ENCODE measurements around the gene ARHGAP22. TPM values are rescaled to one million over a fixed set of nuclear protein-coding genes. Genes with fewer than 3 reads are reported as not detected.

Gene ARHGAP22
- total and polyA plus RNA-seq, 2 experiments from 2014 or later = 4.8 to 10.7 TPM

DNA sequence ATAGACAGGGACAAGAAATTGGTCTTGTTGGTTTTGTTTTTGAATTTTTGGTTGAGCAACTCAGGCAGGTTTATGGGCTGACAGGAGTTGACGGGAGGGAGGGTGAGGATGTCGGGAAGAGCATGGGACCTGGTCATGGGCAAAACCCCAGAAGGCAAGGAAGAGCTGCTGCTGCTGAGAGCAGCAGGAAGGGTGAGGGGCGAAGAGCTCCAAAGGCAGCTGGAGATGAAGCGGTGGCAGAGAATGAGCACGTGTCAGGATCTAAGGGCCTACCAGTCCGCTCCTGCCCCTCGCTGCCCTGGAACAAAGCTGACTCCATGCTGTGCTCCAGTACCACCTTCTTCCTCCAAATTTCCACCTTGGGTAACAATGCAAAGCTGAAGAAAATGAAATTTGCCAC, 84.3 kb downstream of the ARHGAP22 start:
- H3K9me3 Mint-ChIP-seq = peaks cover 12% of the 10 kb centered on the region; the same call in 2 of the 3 replicates
- Histone ChIP-seq H3K4me2 (no peak overlapping the region), H4K20me1 (replicated peaks; ENCODE audit: insufficient read depth) (peaks cover 3% of the 10 kb centered on the region; the same call in 1 of the 2 replicates), H3K36me3 (ENCODE audit: insufficient read depth) (no peaks in the 10 kb centered on the region), H3K9me2 (ENCODE audit: insufficient read depth) (no peaks in the 10 kb centered on the region), H3K4me1 (ENCODE audit: insufficient read depth) (peaks cover 8% of the 10 kb centered on the region), H3K27me3 (ENCODE audit: insufficient read depth) (peaks cover 3% of the 10 kb centered on the region; the same call in 1 of the 2 replicates), H3K4me3 (no peak overlapping the region), H2AFZ (no peak overlapping the region), H3F3A (replicated peaks; ENCODE audit: low read depth) (0 out of 2 replicates have a peak, but pooled peaks cover 2% of the 10 kb centered on the region), H3K79me2 (replicated peaks; ENCODE audit: insufficient read depth) (peaks cover 53% of the 10 kb centered on the region), H3K27ac (ENCODE audit: low read depth) (no peak overlapping the region)
- H3K36me3 Mint-ChIP-seq (ENCODE audit: low read depth) = peaks cover 10% of the 10 kb centered on the region
- TF ChIP-seq, protein P1, sequence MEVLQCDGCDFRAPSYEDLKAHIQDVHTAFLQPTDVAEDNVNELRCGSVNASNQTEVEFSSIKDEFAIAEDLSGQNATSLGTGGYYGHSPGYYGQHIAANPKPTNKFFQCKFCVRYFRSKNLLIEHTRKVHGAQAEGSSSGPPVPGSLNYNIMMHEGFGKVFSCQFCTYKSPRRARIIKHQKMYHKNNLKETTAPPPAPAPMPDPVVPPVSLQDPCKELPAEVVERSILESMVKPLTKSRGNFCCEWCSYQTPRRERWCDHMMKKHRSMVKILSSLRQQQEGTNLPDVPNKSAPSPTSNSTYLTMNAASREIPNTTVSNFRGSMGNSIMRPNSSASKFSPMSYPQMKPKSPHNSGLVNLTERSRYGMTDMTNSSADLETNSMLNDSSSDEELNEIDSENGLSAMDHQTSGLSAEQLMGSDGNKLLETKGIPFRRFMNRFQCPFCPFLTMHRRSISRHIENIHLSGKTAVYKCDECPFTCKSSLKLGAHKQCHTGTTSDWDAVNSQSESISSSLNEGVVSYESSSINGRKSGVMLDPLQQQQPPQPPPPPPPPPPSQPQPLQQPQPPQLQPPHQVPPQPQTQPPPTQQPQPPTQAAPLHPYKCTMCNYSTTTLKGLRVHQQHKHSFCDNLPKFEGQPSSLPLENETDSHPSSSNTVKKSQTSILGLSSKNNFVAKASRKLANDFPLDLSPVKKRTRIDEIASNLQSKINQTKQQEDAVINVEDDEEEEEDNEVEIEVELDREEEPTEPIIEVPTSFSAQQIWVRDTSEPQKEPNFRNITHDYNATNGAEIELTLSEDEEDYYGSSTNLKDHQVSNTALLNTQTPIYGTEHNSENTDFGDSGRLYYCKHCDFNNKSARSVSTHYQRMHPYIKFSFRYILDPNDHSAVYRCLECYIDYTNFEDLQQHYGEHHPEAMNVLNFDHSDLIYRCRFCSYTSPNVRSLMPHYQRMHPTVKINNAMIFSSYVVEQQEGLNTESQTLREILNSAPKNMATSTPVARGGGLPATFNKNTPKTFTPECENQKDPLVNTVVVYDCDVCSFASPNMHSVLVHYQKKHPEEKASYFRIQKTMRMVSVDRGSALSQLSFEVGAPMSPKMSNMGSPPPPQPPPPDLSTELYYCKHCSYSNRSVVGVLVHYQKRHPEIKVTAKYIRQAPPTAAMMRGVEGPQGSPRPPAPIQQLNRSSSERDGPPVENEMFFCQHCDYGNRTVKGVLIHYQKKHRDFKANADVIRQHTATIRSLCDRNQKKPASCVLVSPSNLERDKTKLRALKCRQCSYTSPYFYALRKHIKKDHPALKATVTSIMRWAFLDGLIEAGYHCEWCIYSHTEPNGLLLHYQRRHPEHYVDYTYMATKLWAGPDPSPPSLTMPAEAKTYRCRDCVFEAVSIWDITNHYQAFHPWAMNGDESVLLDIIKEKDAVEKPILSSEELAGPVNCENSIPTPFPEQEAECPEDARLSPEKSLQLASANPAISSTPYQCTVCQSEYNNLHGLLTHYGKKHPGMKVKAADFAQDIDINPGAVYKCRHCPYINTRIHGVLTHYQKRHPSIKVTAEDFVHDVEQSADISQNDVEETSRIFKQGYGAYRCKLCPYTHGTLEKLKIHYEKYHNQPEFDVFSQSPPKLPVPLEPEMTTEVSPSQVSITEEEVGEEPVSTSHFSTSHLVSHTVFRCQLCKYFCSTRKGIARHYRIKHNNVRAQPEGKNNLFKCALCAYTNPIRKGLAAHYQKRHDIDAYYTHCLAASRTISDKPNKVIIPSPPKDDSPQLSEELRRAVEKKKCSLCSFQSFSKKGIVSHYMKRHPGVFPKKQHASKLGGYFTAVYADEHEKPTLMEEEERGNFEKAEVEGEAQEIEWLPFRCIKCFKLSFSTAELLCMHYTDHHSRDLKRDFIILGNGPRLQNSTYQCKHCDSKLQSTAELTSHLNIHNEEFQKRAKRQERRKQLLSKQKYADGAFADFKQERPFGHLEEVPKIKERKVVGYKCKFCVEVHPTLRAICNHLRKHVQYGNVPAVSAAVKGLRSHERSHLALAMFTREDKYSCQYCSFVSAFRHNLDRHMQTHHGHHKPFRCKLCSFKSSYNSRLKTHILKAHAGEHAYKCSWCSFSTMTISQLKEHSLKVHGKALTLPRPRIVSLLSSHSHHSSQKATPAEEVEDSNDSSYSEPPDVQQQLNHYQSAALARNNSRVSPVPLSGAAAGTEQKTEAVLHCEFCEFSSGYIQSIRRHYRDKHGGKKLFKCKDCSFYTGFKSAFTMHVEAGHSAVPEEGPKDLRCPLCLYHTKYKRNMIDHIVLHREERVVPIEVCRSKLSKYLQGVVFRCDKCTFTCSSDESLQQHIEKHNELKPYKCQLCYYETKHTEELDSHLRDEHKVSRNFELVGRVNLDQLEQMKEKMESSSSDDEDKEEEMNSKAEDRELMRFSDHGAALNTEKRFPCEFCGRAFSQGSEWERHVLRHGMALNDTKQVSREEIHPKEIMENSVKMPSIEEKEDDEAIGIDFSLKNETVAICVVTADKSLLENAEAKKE (CRISPR knock-in tag; IDR thresholded peaks at IDR 0.05) = no peak
- TF ChIP-seq STAT1 (IDR thresholded peaks at IDR 0.05; ENCODE audit: unreplicated experiment) = no peak
- peaks cover 35% of the 10 kb centered on the region for H3K4me1 Mint-ChIP-seq
- ATAC-seq = no peak
- peaks cover 9% of the 10 kb centered on the region for H3K27me3 Mint-ChIP-seq (ENCODE audit: insufficient read depth, low read depth, poor library complexity)
- H3K27ac Mint-ChIP-seq = no peak overlapping the region
- DNase-seq (ENCODE audit: low spot score) = no peak
- H3K4me3 Mint-ChIP-seq = no peak overlapping the region

DNA sequence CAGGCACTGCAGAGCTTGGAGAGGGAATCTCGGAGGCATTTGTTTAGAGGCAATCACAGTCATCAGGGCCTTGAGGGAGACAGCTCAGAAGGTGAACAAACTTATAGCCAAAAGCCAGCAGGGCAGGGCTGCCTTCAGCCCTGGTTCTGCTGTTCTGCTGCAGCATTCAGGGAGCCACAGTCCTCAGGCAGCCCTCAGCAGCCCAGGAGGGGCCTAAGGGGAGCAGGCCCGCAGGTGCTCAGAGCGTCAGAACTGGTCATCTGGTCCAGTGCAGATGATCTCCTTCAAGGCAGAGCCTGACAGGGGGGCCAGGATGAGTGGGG, 84.7 kb downstream of the ARHGAP22 start:
- H3K27ac Mint-ChIP-seq = no peak overlapping the region
- Histone ChIP-seq H3K36me3 (ENCODE audit: insufficient read depth) (no peaks in the 10 kb centered on the region), H3K9me2 (ENCODE audit: insufficient read depth) (no peaks in the 10 kb centered on the region), H4K20me1 (replicated peaks; ENCODE audit: insufficient read depth) (peaks cover 3% of the 10 kb centered on the region; the same call in 1 of the 2 replicates), H2AFZ (no peak overlapping the region), H3K4me2 (no peak overlapping the region), H3K4me3 (no peak overlapping the region), H3K79me2 (replicated peaks; ENCODE audit: insufficient read depth) (peaks cover 58% of the 10 kb centered on the region), H3F3A (replicated peaks; ENCODE audit: low read depth) (no peaks in the 10 kb centered on the region), H3K27ac (ENCODE audit: low read depth) (no peak overlapping the region), H3K27me3 (ENCODE audit: insufficient read depth) (peaks cover 3% of the 10 kb centered on the region; the same call in 1 of the 2 replicates), H3K4me1 (ENCODE audit: insufficient read depth) (peaks cover 8% of the 10 kb centered on the region)
- peaks cover 14% of the 10 kb centered on the region for H3K36me3 Mint-ChIP-seq (ENCODE audit: low read depth)
- DNase-seq (ENCODE audit: low spot score) (no peak), ATAC-seq (no peak)
- peaks cover 34% of the 10 kb centered on the region for H3K4me1 Mint-ChIP-seq
- H3K27me3 Mint-ChIP-seq (ENCODE audit: insufficient read depth, low read depth, poor library complexity) = peaks cover 9% of the 10 kb centered on the region
- peaks cover 15% of the 10 kb centered on the region; the same call in 2 of the 3 replicates for H3K9me3 Mint-ChIP-seq
- H3K4me3 Mint-ChIP-seq = no peak overlapping the region
- TF ChIP-seq EZH2phosphoT487 (IDR thresholded peaks at IDR 0.05; ENCODE audit: unreplicated experiment) (no peak), POLR2AphosphoS5 (IDR thresholded peaks at IDR 0.05; ENCODE audit: low read depth) (no peak), STAT1 (IDR thresholded peaks at IDR 0.05; ENCODE audit: unreplicated experiment) (no peak), JUNB (IDR thresholded peaks at IDR 0.05; ENCODE audit: unreplicated experiment) (no peak)
- TF ChIP-seq, protein P1 (CRISPR knock-in tag; IDR thresholded peaks at IDR 0.05) = no peak

Measured in GM23338 (cell line).